Measurements from ENCODE around the gene EXOSC7.

The EXOSC7 gene

GRCh38 chr3:45055411-45056143 is 79.5 kb downstream of the EXOSC7 start:
- DNase-seq (ENCODE audit: low spot score): no peak

GRCh38 chr3:45056608-45057301 is 80.7 kb downstream of the EXOSC7 start:
- no peak for DNase-seq (ENCODE audit: low spot score)

GRCh38 chr3:45057557-45057956 is 81.5 kb downstream of the EXOSC7 start:
- DNase-seq (ENCODE audit: low spot score): no peak

GRCh38 chr3:45059132-45059531 is 83.1 kb downstream of the EXOSC7 start:
- no peak for DNase-seq (ENCODE audit: low spot score)

- DNase-seq (ENCODE audit: low spot score): no peak
Observed at GRCh38 chr3:45060165-45060892, 84.3 kb downstream of the EXOSC7 start.

All from hematopoietic multipotent progenitor cell treated with erythropoietin and hydrocortisone succinate and interleukin-3 and kit ligand, for 17 days (in vitro differentiated cells).